ENCODE data around the gene UGGT2.

- TF ChIP-seq CTCF (IDR thresholded peaks at IDR 0.05) (no peak), POLR2A (IDR thresholded peaks at IDR 0.05) (no peak)
Observed at GRCh38 chr13:95948656-95949055, 104.5 kb downstream of the UGGT2 start.

Measured in adrenal gland (tissue), 5 donors.